Stimulated activated CD8-positive, alpha-beta memory T cell treated with anti-CD3 and anti-CD28 coated beads, Interleukin-4, amount 100 ng/mL, for 48 hours (primary cell): ENCODE measurements around the gene LAPTM4A.
"Not testable (repeated sequence)": the region's sequence is repeated elsewhere in the genome, so short reads cannot be mapped to it uniquely, and the experiment has no call there.

Experiments used
- DNase-seq: peaks from one replicate; pipeline ENCODE4 v3.0.0-alpha.2; 2020

The LAPTM4A gene

GRCh38 chr2:20050104-20050645 lies 1.3 kb downstream of the LAPTM4A start:
- peak; percentile 53 for DNase-seq

DNA sequence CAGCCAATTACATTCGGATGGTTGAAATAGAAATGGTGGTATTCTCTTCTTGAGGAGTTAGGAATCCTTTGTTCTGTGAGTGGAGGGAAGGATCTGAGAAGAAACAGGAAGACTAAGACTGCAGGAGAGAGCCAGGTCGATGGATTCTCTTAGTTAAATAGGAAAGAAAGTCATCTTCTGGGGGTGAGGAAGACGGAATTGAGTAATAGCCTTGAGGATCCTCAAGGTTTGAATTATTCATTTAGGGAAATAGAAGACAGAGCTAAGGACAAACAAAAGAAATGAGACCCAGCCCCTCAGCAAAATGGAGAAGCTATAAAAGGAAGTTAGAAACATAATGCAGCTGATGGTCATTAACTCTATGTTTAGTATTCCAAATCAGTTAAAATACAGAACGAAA lies 1.8 kb downstream of the LAPTM4A start:
- no peak for DNase-seq

GRCh38 chr2:20048488-20049448 lies 2.7 kb downstream of the LAPTM4A start:
- DNase-seq = no peak

DNA sequence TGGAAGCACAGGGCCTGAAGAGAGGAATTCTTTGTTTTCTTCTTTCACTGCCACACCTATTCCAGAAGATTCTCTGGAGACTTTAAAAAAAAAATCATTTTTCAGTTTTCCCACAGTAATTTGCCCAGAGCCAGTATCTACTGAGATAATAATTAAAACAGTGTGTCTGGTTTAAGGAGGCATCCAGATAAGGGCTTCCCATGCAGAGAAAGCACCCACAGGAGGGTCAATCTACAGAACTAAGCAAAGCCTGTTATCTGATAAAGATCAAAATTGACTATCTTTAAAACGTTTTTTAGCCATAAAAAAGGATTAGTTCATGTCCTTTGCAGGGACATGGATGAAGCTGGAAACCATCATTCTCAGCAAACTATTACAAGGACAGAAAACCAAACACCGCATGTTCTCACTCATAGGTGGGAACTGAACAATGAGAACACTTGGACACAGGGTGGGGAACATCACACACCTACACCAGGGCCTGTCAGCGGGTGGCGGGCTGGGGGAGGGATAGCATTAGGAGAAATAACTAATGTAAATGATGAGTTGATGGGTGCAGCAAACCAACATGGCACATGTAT lies 5.6 kb downstream of the LAPTM4A start:
- not testable (repeated sequence) for DNase-seq

DNA sequence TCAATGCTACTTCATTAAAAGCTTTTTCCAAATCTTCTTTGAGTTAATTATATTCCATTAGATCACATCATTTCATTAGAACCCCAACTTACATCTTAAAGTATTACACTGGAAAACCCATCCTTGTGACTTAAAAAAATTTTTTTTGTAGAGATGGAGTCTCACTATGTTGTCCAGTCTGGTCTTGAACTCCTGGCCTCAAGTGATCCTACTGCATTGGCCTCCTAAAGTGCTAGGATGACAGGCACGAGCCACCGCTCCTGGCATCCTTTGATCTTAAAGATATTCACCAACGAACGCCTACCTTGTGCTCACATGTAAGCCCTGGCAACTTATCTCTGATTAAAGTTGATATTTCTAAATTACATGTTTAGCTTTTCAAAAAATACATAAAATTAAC lies 6.7 kb downstream of the LAPTM4A start:
- no peak for DNase-seq

- DNase-seq = no peak
These were observed 8.9 kb downstream of the LAPTM4A start for GRCh38 chr2:20042531-20042930.

DNA sequence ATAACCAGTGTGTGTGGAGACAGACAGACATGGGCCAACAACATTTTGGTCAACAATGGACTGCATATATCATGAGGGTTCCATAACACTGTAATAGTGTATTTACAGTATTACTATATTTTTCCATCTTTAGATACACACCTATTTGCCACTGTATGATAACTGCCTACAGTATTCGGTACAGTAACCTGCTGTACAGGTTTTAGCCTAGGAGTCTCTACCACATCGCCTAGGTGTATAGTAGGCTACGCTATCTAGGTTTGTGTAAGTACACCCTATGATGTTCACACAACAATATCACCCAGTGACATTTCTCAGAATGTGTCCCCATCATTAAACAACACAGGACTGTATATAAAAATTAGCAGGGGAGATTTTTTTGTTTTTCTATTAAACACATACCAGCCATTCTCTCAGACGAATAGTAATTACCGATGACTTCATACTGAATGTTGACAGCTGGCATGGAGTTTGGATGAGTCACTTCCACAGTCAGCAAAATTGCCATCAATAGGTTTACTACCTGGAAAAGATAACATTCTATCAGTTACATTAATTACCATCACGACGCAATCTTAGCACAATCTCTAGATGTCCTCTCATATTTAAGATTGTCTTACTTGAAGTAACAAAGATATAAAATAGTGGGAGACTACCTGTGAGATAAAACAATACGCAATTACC lies 10.8 kb downstream of the LAPTM4A start:
- no peak for DNase-seq

DNA sequence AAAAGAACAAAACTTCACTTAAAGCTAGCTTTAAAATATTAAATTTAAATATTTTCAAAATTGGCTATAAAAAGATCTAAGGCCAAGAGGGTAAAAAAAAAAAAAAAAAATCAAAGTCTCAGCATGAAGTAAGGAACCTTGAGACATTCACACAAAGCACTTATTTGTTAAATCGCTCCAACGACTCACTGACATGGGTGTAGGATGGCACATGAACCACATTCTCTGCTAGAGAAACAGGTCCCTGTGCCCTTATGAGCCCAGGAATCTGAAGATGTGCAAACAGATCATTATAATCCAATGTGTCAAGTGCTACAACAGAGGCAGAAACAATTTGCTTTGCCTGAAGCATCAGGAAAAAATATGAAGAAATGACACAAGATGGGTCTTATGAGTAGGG lies 13.8 kb downstream of the LAPTM4A start:
- no peak for DNase-seq

DNA sequence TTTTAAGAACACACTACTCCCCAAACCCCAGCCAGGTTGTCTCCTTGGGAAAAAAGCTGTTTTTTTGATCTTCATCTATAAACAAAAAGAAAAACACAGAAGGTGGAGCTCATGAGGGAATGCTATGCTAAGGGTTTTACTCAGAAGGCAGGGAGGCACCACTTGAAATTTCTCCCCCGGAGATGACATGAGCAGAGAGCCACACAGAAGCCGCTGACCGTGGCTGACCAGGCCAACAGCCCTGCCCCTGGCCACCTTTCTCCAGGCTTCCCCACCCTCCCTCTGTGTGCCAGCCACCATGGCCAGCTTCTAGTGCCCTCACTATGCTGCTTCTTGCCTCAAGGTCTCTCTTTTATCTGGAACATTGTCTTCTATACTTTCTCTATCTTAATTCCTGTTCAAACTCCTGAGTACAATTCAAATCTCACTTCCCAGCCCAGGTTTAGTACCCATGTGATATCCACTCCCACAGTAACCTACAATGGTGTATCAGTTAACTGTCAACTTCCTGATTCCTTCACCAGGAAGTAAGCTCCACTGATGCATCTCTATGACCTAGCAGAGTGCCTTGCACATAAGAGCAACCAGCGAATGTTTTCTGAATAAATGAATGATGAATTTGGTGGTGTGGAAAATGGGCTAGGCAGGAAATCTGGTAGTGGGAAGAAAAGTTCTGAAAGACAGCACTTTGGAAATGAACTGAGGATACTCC lies 15.3 kb downstream of the LAPTM4A start:
- DNase-seq = no peak

DNA sequence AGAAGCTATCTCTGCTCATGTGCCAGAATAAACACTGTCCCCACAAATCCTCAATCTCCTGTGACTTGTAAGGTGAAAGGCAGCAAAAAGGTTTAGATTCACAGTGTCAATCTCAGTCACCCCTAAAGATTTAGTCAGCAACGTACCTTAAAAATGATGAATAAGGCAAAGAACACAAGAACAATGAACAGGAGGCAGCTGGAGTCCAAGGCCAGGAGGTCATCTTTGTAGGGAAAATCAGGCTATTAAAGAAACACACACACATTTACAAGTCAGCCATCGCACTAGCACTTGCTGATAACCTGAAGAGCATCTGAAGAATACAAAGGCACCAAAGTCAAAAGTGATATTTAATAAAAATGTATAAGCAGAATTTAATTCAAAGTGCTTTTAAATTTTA lies 16.6 kb downstream of the LAPTM4A start:
- no peak for DNase-seq

DNA sequence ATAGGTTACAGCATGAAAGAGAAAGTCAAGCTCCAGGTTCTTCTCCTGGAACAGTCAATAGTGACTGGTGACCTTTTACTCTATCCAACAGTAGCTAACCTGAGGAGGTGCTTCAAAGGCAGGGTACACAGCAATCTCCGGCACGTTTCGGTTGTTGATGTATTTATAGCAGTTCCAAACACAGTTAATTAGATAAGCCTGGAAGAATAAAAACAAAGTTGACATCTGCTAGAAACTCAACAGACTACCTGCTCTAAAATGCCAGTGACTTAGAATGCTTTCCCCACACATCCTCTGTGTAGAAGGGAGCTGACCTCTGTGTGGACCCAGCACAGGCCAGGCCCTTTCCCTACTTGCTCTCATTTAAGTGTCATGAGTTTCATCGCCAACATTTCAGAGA lies 17.2 kb downstream of the LAPTM4A start:
- no peak for DNase-seq

DNA sequence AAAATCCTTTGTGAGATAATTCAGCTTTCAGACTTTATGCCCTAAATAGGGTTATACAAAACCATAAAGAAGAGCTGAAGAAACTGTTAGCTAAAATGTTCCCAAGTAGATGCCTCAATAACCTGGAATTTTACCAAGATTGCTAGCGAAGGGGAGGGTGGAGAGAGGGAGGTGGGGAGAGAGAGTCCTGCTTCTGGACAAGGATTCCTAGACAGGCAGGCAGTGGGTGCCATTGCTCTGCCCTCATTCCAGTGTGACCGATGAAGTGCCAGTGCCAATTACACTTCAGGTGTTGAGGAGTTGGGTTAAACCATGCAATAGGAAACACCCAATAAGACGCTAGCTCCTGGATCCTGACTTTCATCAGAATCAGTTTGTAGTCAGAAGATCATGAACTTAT lies 18.1 kb downstream of the LAPTM4A start:
- DNase-seq = no peak

- no peak for DNase-seq
These were observed 21.2 kb downstream of the LAPTM4A start for GRCh38 chr2:20030224-20030623.

DNA sequence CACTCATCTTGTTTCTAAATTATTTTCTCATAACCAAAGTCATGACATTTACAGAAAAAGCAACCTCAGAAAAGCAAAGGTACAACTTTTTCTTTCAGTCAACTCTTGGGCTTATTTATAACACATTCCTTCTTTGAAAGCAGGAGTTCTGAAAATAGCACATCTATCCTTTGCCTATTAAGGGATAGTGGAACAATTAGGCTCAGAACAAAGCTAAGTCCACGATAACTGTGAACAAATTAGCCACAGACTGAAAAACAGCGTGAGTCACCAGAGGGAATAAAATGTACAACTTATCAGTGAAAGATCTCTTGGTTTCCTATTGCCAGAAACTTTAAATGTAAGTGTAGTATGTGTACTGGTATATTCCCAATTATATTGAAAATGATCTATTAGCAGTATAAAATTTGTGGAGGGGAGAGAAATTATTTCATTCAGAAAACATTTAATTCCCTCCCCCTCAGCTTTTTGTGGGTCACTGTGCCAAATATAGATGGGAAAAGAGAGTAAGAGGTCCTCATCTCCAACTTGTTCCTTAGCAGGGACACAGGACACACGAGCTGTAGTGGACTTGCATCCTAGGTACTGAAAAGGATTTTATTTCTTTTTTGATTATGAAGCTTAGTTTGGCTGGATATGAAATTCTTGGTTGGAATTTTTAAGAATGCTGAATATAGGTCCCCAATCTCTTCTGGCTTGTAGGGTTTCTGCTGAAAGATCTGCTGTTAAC lies 23.6 kb downstream of the LAPTM4A start:
- no peak for DNase-seq

GRCh38 chr2:20027260-20027677 lies 24.2 kb downstream of the LAPTM4A start:
- DNase-seq = no peak

GRCh38 chr2:20025065-20025786 lies 26.2 kb downstream of the LAPTM4A start:
- no peak for DNase-seq

DNA sequence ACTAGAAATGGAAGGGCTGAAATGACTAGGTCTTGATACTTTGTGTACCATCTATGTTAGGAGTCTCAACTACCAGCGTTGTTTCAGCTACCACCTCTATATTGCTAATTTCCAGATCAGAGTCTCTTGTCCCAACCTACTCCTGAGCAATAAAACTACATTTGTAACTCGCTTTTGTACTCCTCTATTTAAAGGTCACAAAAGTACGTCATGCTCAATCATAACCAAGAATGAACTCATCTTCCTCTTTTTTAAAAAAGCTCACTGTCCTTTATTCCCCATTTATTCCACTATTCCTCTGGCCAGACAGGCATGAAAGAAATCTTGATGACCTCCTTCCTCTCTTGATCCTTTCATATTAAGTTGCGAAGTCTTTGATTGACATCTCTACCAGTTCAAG lies 27.7 kb downstream of the LAPTM4A start:
- DNase-seq = no peak

DNA sequence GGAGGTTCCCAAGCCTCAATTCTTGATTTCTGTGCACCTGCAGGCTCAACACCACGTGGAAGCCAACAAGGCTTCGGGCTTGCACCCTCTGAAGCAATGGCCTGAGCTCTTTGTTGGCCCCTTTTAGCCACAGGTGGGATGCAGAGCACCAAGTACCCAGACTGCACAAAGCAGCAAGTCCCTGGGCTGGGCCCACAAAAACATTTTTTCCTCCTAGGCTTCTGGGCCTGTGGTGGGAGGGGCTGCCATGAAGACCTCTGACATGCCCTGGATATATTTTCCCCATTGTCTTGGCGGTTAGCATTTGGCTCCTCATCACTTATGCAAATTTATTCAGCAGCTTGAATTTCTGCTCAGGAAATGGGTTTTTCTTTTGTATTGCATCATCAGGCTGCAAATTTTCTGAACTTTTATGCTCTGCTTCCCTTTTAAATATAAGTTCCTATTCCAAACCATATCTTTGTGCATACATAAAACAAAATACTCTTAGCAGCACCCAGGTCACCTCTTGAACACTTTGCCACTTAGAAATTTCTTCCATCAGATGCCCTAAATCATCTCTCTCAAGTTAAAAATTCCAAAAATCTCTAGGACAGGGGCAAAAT lies 29.9 kb downstream of the LAPTM4A start:
- DNase-seq = no peak

DNA sequence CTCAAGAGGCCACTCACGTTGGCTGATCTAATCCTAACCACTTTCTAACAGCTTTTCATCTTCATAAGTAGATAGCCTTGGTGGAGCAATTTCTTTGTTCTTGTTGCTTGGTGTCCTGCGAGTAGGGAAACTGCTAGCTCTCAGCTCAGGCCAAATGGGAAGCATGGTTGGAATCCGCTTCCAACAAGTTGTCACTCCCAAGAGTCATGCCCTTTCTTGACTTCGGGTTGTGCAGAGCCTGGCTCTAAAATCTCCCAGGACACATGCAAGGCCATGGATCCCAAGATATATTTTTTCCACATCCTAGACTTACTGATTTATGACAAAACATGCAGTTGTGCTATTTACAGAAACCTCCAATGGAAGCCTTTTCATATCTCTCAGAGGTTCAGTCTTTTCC lies 31.7 kb downstream of the LAPTM4A start:
- DNase-seq = no peak

GRCh38 chr2:20018601-20019152 lies 32.8 kb downstream of the LAPTM4A start:
- DNase-seq = no peak

- DNase-seq = no peak
These were observed 35.1 kb downstream of the LAPTM4A start for GRCh38 chr2:20016346-20016745.
